HEK293 (cell line): ENCODE results near the gene RAPGEF5.
"Not testable (repeated sequence)": the region's sequence is repeated elsewhere in the genome, so short reads cannot be mapped to it uniquely, and the experiment has no call there.

ENCODE experiments used
- CTCF ChIA-PET: fragments of 350-600 bp; formaldehyde crosslinking; extraction: SDS; loops from one replicate; lab custom pipeline; 2021; ENCODE audit warnings: antibody characterized with exemption; lab: Yijun Ruan, JAX
- POLR2A ChIA-PET: fragments of 300-600 bp; formaldehyde crosslinking; extraction: SDS; loops from one replicate; lab custom pipeline; 2020; ENCODE audit warnings: antibody characterized with exemption, inconsistent platforms; lab: Yijun Ruan, JAX
- H3K27ac ChIP-seq: fragments of 200-500 bp; sonication (Bioruptor generic); 2 replicates; pipeline ENCODE4 v1.5.1; 2014; ENCODE audit warnings: low read depth, low read length, control low read depth, inconsistent platforms; ENCODE audit errors: extremely low read depth
- H3K36me3 ChIP-seq, 2 experiments: fragments of 200-500 bp in 1 of 2; sonication (Bioruptor generic) in 1 of 2; 1 replicate in 1 of 2; 2 replicates in 1 of 2; pipeline ENCODE4 v1.5.1; 2014 to 2017; ENCODE audit warnings: inconsistent platforms in 2 of 2, low read length in 2 of 2; ENCODE audit not compliant: control insufficient read depth in 2 of 2, insufficient read depth in 1 of 2
- H3K4me1 ChIP-seq: fragments of 200-500 bp; sonication (Bioruptor generic); 2 replicates; pipeline ENCODE4 v1.5.1; 2014; ENCODE audit warnings: mild to moderate bottlenecking, low read length, inconsistent platforms; ENCODE audit not compliant: control insufficient read depth, insufficient read depth
- H3K4me3 ChIP-seq: 2 replicates; pipeline ENCODE4 v1.5.1; 2011; ENCODE audit warnings: low read depth, mild to moderate bottlenecking, control low read depth, low read length, moderate library complexity
- H3K9me3 ChIP-seq: fragments of 200-500 bp; sonication (Bioruptor generic); 2 replicates; pipeline ENCODE4 v1.5.1; 2014; ENCODE audit warnings: low read depth, low read length, inconsistent platforms; ENCODE audit not compliant: control insufficient read depth, insufficient read depth
- BCL11B ChIP-seq: fragments of 450-650 bp; formaldehyde crosslinking; IDR thresholded peaks from 2 replicates; pipeline ENCODE4 v1.5.1; 2016; ENCODE audit warnings: low read depth, missing biosample characterization, missing genetic modification characterization
- BCL6B ChIP-seq: fragments of 450-650 bp; formaldehyde crosslinking; IDR thresholded peaks from 2 replicates; pipeline ENCODE4 v1.5.1; 2017; ENCODE audit warnings: missing biosample characterization, missing genetic modification characterization
- FEZF1 ChIP-seq: fragments of 450-650 bp; formaldehyde crosslinking; IDR thresholded peaks from 2 replicates; pipeline ENCODE4 v1.5.1; 2016; ENCODE audit warnings: missing biosample characterization, missing genetic modification characterization
- GFI1B ChIP-seq: fragments of 450-650 bp; formaldehyde crosslinking; IDR thresholded peaks from 2 replicates; pipeline ENCODE4 v1.5.1; 2016; ENCODE audit warnings: missing biosample characterization, missing genetic modification characterization
- HOXD13 ChIP-seq: sonication (generic); formaldehyde crosslinking; IDR thresholded peaks from 2 replicates; pipeline ENCODE4 v1.8.0; 2022; ENCODE audit warnings: missing genetic modification reagents, borderline replicate concordance
- IKZF3 ChIP-seq: fragments of 450-650 bp; IDR thresholded peaks from 2 replicates; pipeline ENCODE4 v1.5.0; 2018; ENCODE audit warnings: missing biosample characterization, mild to moderate bottlenecking, missing genetic modification characterization, moderate library complexity
- PRDM10 ChIP-seq: fragments of 450-650 bp; formaldehyde crosslinking; IDR thresholded peaks from 2 replicates; pipeline ENCODE4 v1.5.1; 2016; ENCODE audit warnings: missing biosample characterization, missing genetic modification characterization
- ZBTB7A ChIP-seq: fragments of 450-650 bp; formaldehyde crosslinking; IDR thresholded peaks from 2 replicates; pipeline ENCODE4 v1.5.1; 2016; ENCODE audit warnings: low read depth, missing biosample characterization, missing genetic modification characterization
- ZEB2 ChIP-seq: fragments of 450-650 bp; formaldehyde crosslinking; IDR thresholded peaks from 2 replicates; pipeline ENCODE4 v1.5.1; 2016; ENCODE audit warnings: missing biosample characterization, missing genetic modification characterization
- ZNF146 ChIP-seq: fragments of 450-650 bp; formaldehyde crosslinking; IDR thresholded peaks from 2 replicates; pipeline ENCODE4 v1.5.1; 2016; ENCODE audit warnings: missing biosample characterization, missing genetic modification characterization
- ZNF202 ChIP-seq: fragments of 450-650 bp; formaldehyde crosslinking; IDR thresholded peaks from 2 replicates; pipeline ENCODE4 v1.5.1; 2016; ENCODE audit warnings: missing biosample characterization, missing genetic modification characterization, borderline replicate concordance
- ZNF548 ChIP-seq: fragments of 450-650 bp; formaldehyde crosslinking; IDR thresholded peaks from 2 replicates; pipeline ENCODE4 v1.5.1; 2016; ENCODE audit warnings: missing biosample characterization, missing genetic modification characterization
- ZNF629 ChIP-seq: fragments of 450-650 bp; formaldehyde crosslinking; IDR thresholded peaks from 2 replicates; pipeline ENCODE4 v1.5.1; 2017; ENCODE audit warnings: missing biosample characterization, missing genetic modification characterization
- ZNF768 ChIP-seq: fragments of 450-650 bp; formaldehyde crosslinking; IDR thresholded peaks from 2 replicates; pipeline ENCODE4 v1.5.1; 2018; ENCODE audit warnings: missing biosample characterization, mild to moderate bottlenecking, missing genetic modification characterization
- ZSCAN4 ChIP-seq: fragments of 450-650 bp; formaldehyde crosslinking; IDR thresholded peaks from 2 replicates; pipeline ENCODE4 v1.5.1; 2017; ENCODE audit warnings: missing biosample characterization, missing genetic modification characterization

Gene RAPGEF5

GRCh38 chr7:22082886-22083703 lies 273.9 kb downstream of the RAPGEF5 start (continued):
- TF ChIP-seq ZBTB7A (tag by site-specific recombination) (no peak), GFI1B (no peak), ZEB2 (peak; percentile 59), ZNF768 (tag by site-specific recombination) (no peak), ZNF548 (tag by site-specific recombination) (no peak), BCL11B (0 out of 2 replicates have a peak, but pooled peaks have one; percentile 46), ZSCAN4 (tag by site-specific recombination) (peak; percentile 28; the same call in 1 of the 2 replicates), BCL6B (no peak), HOXD13 (CRISPR knock-in tag) (no peak), ZNF202 (tag by site-specific recombination) (no peak), ZNF629 (peak; percentile 46; the same call in 1 of the 2 replicates), FEZF1 (tag by site-specific recombination) (no peak), PRDM10 (peak; percentile 95)

- TF ChIP-seq ZBTB7A (tag by site-specific recombination) = no peak
- peak; percentile 57; the same call in 1 of the 2 replicates for TF ChIP-seq IKZF3 (tag by site-specific recombination)
- ChIA-PET POLR2A (interaction anchor here (1.0 kb wide), 1 partner anchor 655 kb away, joined by 3 read pairs; the partner anchor contains the start of gene SP4), CTCF (interaction anchor here (0.6 to 4.0 kb wide), 18 partner anchors 8 to 842 kb away, joined by 3 to 21 read pairs (median 3); no protein-coding TSS in a partner anchor)
- Histone ChIP-seq H3K4me3 (peak overlapping the region; percentile 63), H3K9me3 (no peaks in the 10 kb centered on the region), H3K27ac (peak overlapping the region; percentile 47; the same call in 1 of the 2 replicates), H3K4me1 (0 out of 2 replicates have a peak, but pooled peaks cover 3% of the 10 kb centered on the region), H3K36me3 (no peaks in the 10 kb centered on the region)
These were observed 274.4 kb downstream of the RAPGEF5 start for GRCh38 chr7:22082553-22082885.

GRCh38 chr7:22080219-22080618 lies 276.7 kb downstream of the RAPGEF5 start:
- POLR2A ChIA-PET, H3K36me3 ChIP-seq, CTCF ChIA-PET, H3K4me3 ChIP-seq, H3K9me3 ChIP-seq, H3K4me1 ChIP-seq, H3K27ac ChIP-seq: not testable (repeated sequence)
- peak; percentile 37; the same call in 1 of the 2 replicates for TF ChIP-seq ZNF146 (tag by site-specific recombination)

GRCh38 chr7:22078872-22079271 lies 278.1 kb downstream of the RAPGEF5 start:
- H3K27ac ChIP-seq, POLR2A ChIA-PET, H3K4me1 ChIP-seq, H3K4me3 ChIP-seq, H3K9me3 ChIP-seq, H3K36me3 ChIP-seq: not testable (repeated sequence)
- CTCF ChIA-PET = interaction anchor here (1.2 kb wide), 1 partner anchor 27 kb away, joined by 3 read pairs; no protein-coding TSS in a partner anchor
